IMR-90 (cell line): Measurements from ENCODE around the gene CEP85.

Experiments
- BHLHE40 ChIP-seq: fragments of 150-350 bp; IDR thresholded peaks from 2 replicates; pipeline ENCODE4 v1.6.1; 2016; ENCODE audit warnings: mild to moderate bottlenecking, low read depth, low read length
- CEBPB ChIP-seq: IDR thresholded peaks from 2 replicates; pipeline ENCODE4 v1.6.1; 2012; ENCODE audit warnings: low read depth, low read length, improper control_type of control experiment
- CHD1 ChIP-seq: IDR thresholded peaks from 2 replicates; pipeline ENCODE4 v1.6.1; 2012; ENCODE audit warnings: low read depth, low read length, improper control_type of control experiment
- CTCF ChIP-seq: conservative IDR thresholded peaks from 2 replicates; pipeline ENCODE4 v1.5.1; 2012; ENCODE audit warnings: mild to moderate bottlenecking, low read depth, low read length, improper control_type of control experiment
- FOS ChIP-seq: fragments of 150-350 bp; IDR thresholded peaks from 2 replicates; pipeline ENCODE4 v1.6.1; 2016; ENCODE audit warnings: low read depth, low read length
- MAFK ChIP-seq: IDR thresholded peaks from 2 replicates; pipeline ENCODE4 v1.6.1; 2012; ENCODE audit warnings: low read depth, low read length, improper control_type of control experiment
- MAZ ChIP-seq: IDR thresholded peaks from 2 replicates; pipeline ENCODE4 v1.6.1; 2012; ENCODE audit warnings: low read depth, mild to moderate bottlenecking, low read length, improper control_type of control experiment, moderate library complexity, borderline replicate concordance
- MXI1 ChIP-seq: IDR thresholded peaks from 2 replicates; pipeline ENCODE4 v1.6.1; 2012; ENCODE audit warnings: low read depth, mild to moderate bottlenecking, low read length, moderate library complexity, borderline replicate concordance
- POLR2A ChIP-seq: IDR thresholded peaks from 2 replicates; pipeline ENCODE4 v1.6.1; 2012; ENCODE audit warnings: mild to moderate bottlenecking, low read depth, low read length
- RAD21 ChIP-seq: IDR thresholded peaks from 2 replicates; pipeline ENCODE4 v1.6.1; 2012; ENCODE audit warnings: low read length, improper control_type of control experiment
- RCOR1 ChIP-seq: IDR thresholded peaks from 2 replicates; pipeline ENCODE4 v1.6.1; 2012; ENCODE audit warnings: mild to moderate bottlenecking, low read length, improper control_type of control experiment; ENCODE audit not compliant: insufficient replicate concordance
- RFX5 ChIP-seq: IDR thresholded peaks from 2 replicates; pipeline ENCODE4 v1.8.0; 2012; ENCODE audit warnings: low read depth, mild to moderate bottlenecking, low read length, moderate library complexity
- SMC3 ChIP-seq: fragments of 150-350 bp; IDR thresholded peaks from 2 replicates; pipeline ENCODE4 v1.6.1; 2016; ENCODE audit warnings: low read depth, mild to moderate bottlenecking, antibody characterized with exemption, low read length, moderate library complexity
- USF2 ChIP-seq: fragments of 150-350 bp; IDR thresholded peaks from 2 replicates; pipeline ENCODE4 v1.6.1; 2017; ENCODE audit warnings: mild to moderate bottlenecking, antibody characterized with exemption, low read length, low read depth

GRCh38 chr1:26197813-26198212 is 36.2 kb upstream of the CEP85 start:
- no peak for TF ChIP-seq CTCF
- TF ChIP-seq RCOR1, result no peak
- no peak for TF ChIP-seq SMC3
- TF ChIP-seq RFX5, result no peak
- TF ChIP-seq MAFK, result no peak
- no peak for TF ChIP-seq CEBPB
- TF ChIP-seq RAD21, result no peak
- TF ChIP-seq POLR2A, result no peak
- TF ChIP-seq MXI1, result no peak
- TF ChIP-seq USF2, result no peak
- TF ChIP-seq FOS, result no peak
- TF ChIP-seq CHD1, result no peak
- no peak for TF ChIP-seq MAZ
- TF ChIP-seq BHLHE40, result no peak
